MCF 10A (cell line): ENCODE measurements around the gene DCST2. TPM values are rescaled to one million over a fixed set of nuclear protein-coding genes. Genes with fewer than 3 reads are reported as not detected.

Source experiments
- BruUV-seq: library from RNA; stranded (reverse); fragments of 400-500 nt; replicated peaks from 2 replicates; lab custom pipeline; 2021; lab: Mats Ljungman, UMichigan
- CTCF ChIA-PET: fragments of 300-600 bp; sonication (Branson Sonifier 250); formaldehyde crosslinking; extraction: SDS; loops from one replicate; lab custom pipeline; 2021; ENCODE audit warnings: antibody characterized with exemption, inconsistent platforms; lab: Yijun Ruan, JAX
- POLR2A ChIA-PET: fragments of 300-600, 350-650 bp; sonication (Branson Sonifier 250); formaldehyde crosslinking; extraction: SDS; loops from one replicate; lab custom pipeline; 2020; ENCODE audit warnings: antibody characterized with exemption, inconsistent platforms; lab: Yijun Ruan, JAX
- DNase-seq: peaks from one replicate; pipeline ENCODE4 v3.0.0-alpha.2; 2018; ENCODE audit not compliant: unreplicated experiment
- H3K27ac Mint-ChIP-seq: one replicate; pipeline ENCODE4 v1.8.0; 2022; ENCODE audit warnings: mild to moderate bottlenecking, low read depth, mixed read lengths; ENCODE audit not compliant: unreplicated experiment
- H3K27me3 Mint-ChIP-seq: one replicate; pipeline ENCODE4 v1.8.0; 2022; ENCODE audit warnings: mixed read lengths; ENCODE audit not compliant: insufficient read depth, unreplicated experiment
- H3K36me3 Mint-ChIP-seq: one replicate; pipeline ENCODE4 v1.8.0; 2022; ENCODE audit warnings: mild to moderate bottlenecking, moderate library complexity, mixed read lengths; ENCODE audit not compliant: insufficient read depth, unreplicated experiment
- H3K4me1 Mint-ChIP-seq: one replicate; pipeline ENCODE4 v1.8.0; 2022; ENCODE audit warnings: mixed read lengths; ENCODE audit not compliant: insufficient read depth, unreplicated experiment
- H3K4me3 Mint-ChIP-seq: one replicate; pipeline ENCODE4 v1.8.0; 2022; ENCODE audit warnings: mild to moderate bottlenecking, moderate library complexity, mixed read lengths; ENCODE audit not compliant: unreplicated experiment
- H3K9me3 Mint-ChIP-seq: one replicate; pipeline ENCODE4 v1.8.0; 2022; ENCODE audit warnings: mixed read lengths; ENCODE audit not compliant: unreplicated experiment
- CTCF ChIP-seq: fragments of 200-600 bp; IDR thresholded peaks from one replicate; pipeline ENCODE4 v1.8.0; 2022; ENCODE audit warnings: antibody characterized with exemption, mild to moderate bottlenecking; ENCODE audit not compliant: unreplicated experiment
- intact Hi-C: fragments of 100-400 bp; cut with micrococcal nuclease; formaldehyde crosslinking; loops from 2 replicates; pipeline ENCODE4 v1.14.1; 2022
- total RNA-seq: library from RNA; stranded (reverse); gene quantifications from 2 replicates; pipeline ENCODE4 v1.2.3, GENCODE V29; 2022

Gene DCST2
- total RNA-seq, 1 experiment from 2014 or later = 0.91 TPM

- Mint-ChIP-seq H3K4me1 (peaks cover 77% of the 10 kb centered on the region), H3K9me3 (no peaks in the 10 kb centered on the region), H3K27me3 (no peaks in the 10 kb centered on the region), H3K27ac (peak overlapping the region; percentile 87), H3K36me3 (peaks cover 61% of the 10 kb centered on the region), H3K4me3 (peak overlapping the region; percentile 84)
- TF ChIP-seq CTCF = no peak
- CTCF ChIA-PET = interaction anchor here (0.6 to 14.4 kb wide), 3 partner anchors 37 to 76 kb away, joined by 3 to 390 read pairs (median 3); partner anchors contain the start of genes ADAM15 and SHC1
- DNase-seq = no peak
- POLR2A ChIA-PET = interaction anchor here (0.6 to 14.0 kb wide), 6 partner anchors 6 to 592 kb away, joined by 3 to 312 read pairs (median 12); partner anchors contain the start of genes CKS1B, SHC1 and ZBTB7B
- BruUV-seq = no TSS peak
- intact Hi-C loops = no loop called here
These were observed 23.2 kb downstream of the DCST2 start for GRCh38 chr1:155010211-155010918.

GRCh38 chr1:155009742-155010141 lies 23.8 kb downstream of the DCST2 start:
- CTCF ChIA-PET = interaction anchor here (1.0 to 14.4 kb wide), 3 partner anchors 9 to 39 kb away, joined by 3 to 390 read pairs (median 10); partner anchors contain the start of genes ADAM15 and SHC1
- Mint-ChIP-seq H3K27me3 (no peaks in the 10 kb centered on the region), H3K4me3 (peak overlapping the region; percentile 84), H3K9me3 (no peaks in the 10 kb centered on the region), H3K36me3 (peaks cover 55% of the 10 kb centered on the region), H3K27ac (peak overlapping the region; percentile 87), H3K4me1 (peaks cover 83% of the 10 kb centered on the region)
- TF ChIP-seq CTCF = no peak
- POLR2A ChIA-PET = interaction anchor here (11.1 to 14.0 kb wide), 2 partner anchors 7 to 35 kb away, joined by 283 to 312 read pairs; partner anchors contain the start of genes CKS1B and SHC1
- intact Hi-C loops = no loop called here
- DNase-seq = no peak
- BruUV-seq = no TSS peak

- BruUV-seq = no TSS peak
- Mint-ChIP-seq H3K27ac (peak overlapping the region; percentile 87), H3K27me3 (no peaks in the 10 kb centered on the region), H3K36me3 (peaks cover 50% of the 10 kb centered on the region), H3K9me3 (no peaks in the 10 kb centered on the region), H3K4me1 (peaks cover 88% of the 10 kb centered on the region), H3K4me3 (peak overlapping the region; percentile 84)
- POLR2A ChIA-PET = interaction anchor here (1.7 to 41.1 kb wide), 4 partner anchors 8 to 38 kb away, joined by 8 to 1917 read pairs (median 146); partner anchors contain the start of genes CKS1B, FLAD1, PBXIP1 and PYGO2
- no peak for TF ChIP-seq CTCF
- intact Hi-C loops = no loop called here
- CTCF ChIA-PET = interaction anchor here (1.3 to 2.4 kb wide), 2 partner anchors 9 to 44 kb away, joined by 4 to 10 read pairs; no protein-coding TSS in a partner anchor
- no peak for DNase-seq
These were observed 24.3 kb downstream of the DCST2 start for GRCh38 chr1:155009221-155009711.
